Panc1 (cell line): Measurements from ENCODE around the gene MCEE. TPM values are rescaled to one million over a fixed set of nuclear protein-coding genes. Genes with fewer than 3 reads are reported as not detected.

ENCODE experiments used
- ATAC-seq: fragments of 200-7000 bp; cut with Tn5 transposase; 2 replicates; pipeline ENCODE4 v1.9.1; 2020; ENCODE audit warnings: mild to moderate bottlenecking, moderate library complexity
- BruUV-seq: library from RNA; stranded (reverse); fragments of 400-500 nt; replicated peaks from 2 replicates; lab custom pipeline; 2021; lab: Mats Ljungman, UMichigan
- CTCF ChIA-PET: fragments of 300-600 bp; sonication (Branson Sonifier 250); formaldehyde crosslinking; loops from one replicate; lab custom pipeline; 2022; ENCODE audit warnings: antibody characterized with exemption; lab: Charles Lee
- POLR2A ChIA-PET: fragments of 300-600 bp; sonication (Branson Sonifier 250); formaldehyde crosslinking; loops from one replicate; lab custom pipeline; 2022; ENCODE audit warnings: antibody characterized with exemption; lab: Charles Lee
- DNase-seq: peaks from one replicate; pipeline ENCODE4 v3.0.0-alpha.2; 2010; ENCODE audit warnings: low read depth, low spot score
- H3K27ac ChIP-seq: 2 replicates; pipeline ENCODE4 v1.5.1; 2011; ENCODE audit warnings: mild to moderate bottlenecking, low read length, inconsistent platforms
- H3K27me3 ChIP-seq: fragments of 200-500 bp; sonication (Bioruptor generic); 2 replicates; pipeline ENCODE4 v1.6.0; 2014; ENCODE audit warnings: low read length, inconsistent platforms; ENCODE audit not compliant: control insufficient read depth, insufficient read depth
- H3K36me3 ChIP-seq: fragments of 200-500 bp; sonication (Bioruptor generic); 2 replicates; pipeline ENCODE4 v1.5.1; 2014; ENCODE audit warnings: inconsistent platforms, mild to moderate bottlenecking, low read length, moderate library complexity; ENCODE audit not compliant: control insufficient read depth, insufficient read depth
- H3K4me1 ChIP-seq: 2 replicates; pipeline ENCODE4 v1.5.1; 2011; ENCODE audit warnings: inconsistent platforms, mild to moderate bottlenecking, low read length, moderate library complexity; ENCODE audit not compliant: control insufficient read depth, insufficient read depth
- H3K4me3 ChIP-seq, 2 experiments: 2 replicates each; pipeline ENCODE4 v1.5.1; 2011 to 2012; ENCODE audit warnings: low read depth in 2 of 2, low read length in 2 of 2, mild to moderate bottlenecking in 2 of 2, inconsistent platforms in 1 of 2, moderate library complexity in 1 of 2
- H3K9me3 ChIP-seq: fragments of 200-500 bp; sonication (Bioruptor generic); 2 replicates; pipeline ENCODE4 v1.5.1; 2014; ENCODE audit warnings: low read depth, mild to moderate bottlenecking, inconsistent platforms, low read length, moderate library complexity; ENCODE audit not compliant: control insufficient read depth, insufficient read depth
- POLR2AphosphoS5 ChIP-seq: IDR thresholded peaks from 2 replicates; pipeline ENCODE4 v1.6.1; 2012; ENCODE audit warnings: mild to moderate bottlenecking, low read depth, low read length, moderate library complexity
- SIN3A ChIP-seq: IDR thresholded peaks from 2 replicates; pipeline ENCODE4 v1.6.1; 2012; ENCODE audit warnings: low read depth, mild to moderate bottlenecking, low read length, moderate library complexity, borderline replicate concordance; ENCODE audit not compliant: insufficient read depth
- TCF7L2 ChIP-seq: IDR thresholded peaks from 2 replicates; pipeline ENCODE4 v1.6.1; 2011; ENCODE audit warnings: mild to moderate bottlenecking, low read depth, low read length, inconsistent platforms
- in situ Hi-C: cut with HindIII; loops from 2 replicates; pipeline ENCODE4 v1.10.0; 2016; ENCODE audit warnings: low sequenced_read_pairs, low pct_unique_long_range_greater_than_20kb
- intact Hi-C: fragments of 100-400 bp; cut with micrococcal nuclease; formaldehyde crosslinking; loops from one replicate; pipeline ENCODE4 v1.10.0; 2022; ENCODE audit not compliant: unreplicated experiment
- total RNA-seq: library from RNA; stranded (reverse); gene quantifications from one replicate; pipeline ENCODE4 v1.2.1, GENCODE V29; 2021; ENCODE audit not compliant: unreplicated experiment
- TF ChIP-seq, protein P1 (sequence below): fragments of 450-650 bp; IDR thresholded peaks from 2 replicates; pipeline ENCODE4 v1.5.1; 2017; ENCODE audit warnings: mild to moderate bottlenecking
- TF ChIP-seq, protein P2 (sequence below), 2 experiments: IDR thresholded peaks; 2 replicates each; pipeline ENCODE4 v1.6.1; 2011 to 2012; ENCODE audit warnings: low read depth in 2 of 2, control low read depth in 1 of 2, low read length in 1 of 2, mild to moderate bottlenecking in 1 of 2, moderate library complexity in 1 of 2; ENCODE audit not compliant: insufficient read depth in 1 of 2

The MCEE gene
- total RNA-seq, 1 experiment from 2014 or later, result 4.8 TPM

DNA sequence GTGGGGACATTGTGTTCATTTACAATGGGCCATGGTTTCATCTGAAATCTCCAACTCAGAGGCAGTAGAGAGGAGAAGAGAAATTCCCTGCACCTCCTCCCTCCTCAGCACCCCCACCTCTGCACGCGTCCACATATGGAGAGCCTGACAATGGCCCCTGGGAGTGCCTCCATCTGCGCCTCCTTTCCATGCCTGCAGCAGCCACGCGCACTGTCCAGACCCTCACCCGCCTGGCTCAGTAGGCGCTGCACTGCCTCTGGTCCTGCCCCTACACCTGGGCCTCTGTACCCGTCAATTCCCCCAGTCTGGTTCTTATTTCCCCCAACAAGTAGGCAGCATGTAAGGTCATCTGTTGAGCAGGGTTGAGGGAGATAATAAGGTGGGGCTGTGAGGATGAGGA lies 24.2 kb upstream of the MCEE start:
- Histone ChIP-seq H3K27ac (no peak overlapping the region), H3K4me1 (no peaks in the 10 kb centered on the region), H3K27me3 (peaks cover 2% of the 10 kb centered on the region; the same call in 1 of the 2 replicates), H3K4me3 (no peak overlapping the region), H3K36me3 (peaks cover 4% of the 10 kb centered on the region), H3K9me3 (no peaks in the 10 kb centered on the region)
- TF ChIP-seq, protein P1, sequence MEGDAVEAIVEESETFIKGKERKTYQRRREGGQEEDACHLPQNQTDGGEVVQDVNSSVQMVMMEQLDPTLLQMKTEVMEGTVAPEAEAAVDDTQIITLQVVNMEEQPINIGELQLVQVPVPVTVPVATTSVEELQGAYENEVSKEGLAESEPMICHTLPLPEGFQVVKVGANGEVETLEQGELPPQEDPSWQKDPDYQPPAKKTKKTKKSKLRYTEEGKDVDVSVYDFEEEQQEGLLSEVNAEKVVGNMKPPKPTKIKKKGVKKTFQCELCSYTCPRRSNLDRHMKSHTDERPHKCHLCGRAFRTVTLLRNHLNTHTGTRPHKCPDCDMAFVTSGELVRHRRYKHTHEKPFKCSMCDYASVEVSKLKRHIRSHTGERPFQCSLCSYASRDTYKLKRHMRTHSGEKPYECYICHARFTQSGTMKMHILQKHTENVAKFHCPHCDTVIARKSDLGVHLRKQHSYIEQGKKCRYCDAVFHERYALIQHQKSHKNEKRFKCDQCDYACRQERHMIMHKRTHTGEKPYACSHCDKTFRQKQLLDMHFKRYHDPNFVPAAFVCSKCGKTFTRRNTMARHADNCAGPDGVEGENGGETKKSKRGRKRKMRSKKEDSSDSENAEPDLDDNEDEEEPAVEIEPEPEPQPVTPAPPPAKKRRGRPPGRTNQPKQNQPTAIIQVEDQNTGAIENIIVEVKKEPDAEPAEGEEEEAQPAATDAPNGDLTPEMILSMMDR, result no peak
- no peak for TF ChIP-seq POLR2AphosphoS5
- TF ChIP-seq, protein P2, sequence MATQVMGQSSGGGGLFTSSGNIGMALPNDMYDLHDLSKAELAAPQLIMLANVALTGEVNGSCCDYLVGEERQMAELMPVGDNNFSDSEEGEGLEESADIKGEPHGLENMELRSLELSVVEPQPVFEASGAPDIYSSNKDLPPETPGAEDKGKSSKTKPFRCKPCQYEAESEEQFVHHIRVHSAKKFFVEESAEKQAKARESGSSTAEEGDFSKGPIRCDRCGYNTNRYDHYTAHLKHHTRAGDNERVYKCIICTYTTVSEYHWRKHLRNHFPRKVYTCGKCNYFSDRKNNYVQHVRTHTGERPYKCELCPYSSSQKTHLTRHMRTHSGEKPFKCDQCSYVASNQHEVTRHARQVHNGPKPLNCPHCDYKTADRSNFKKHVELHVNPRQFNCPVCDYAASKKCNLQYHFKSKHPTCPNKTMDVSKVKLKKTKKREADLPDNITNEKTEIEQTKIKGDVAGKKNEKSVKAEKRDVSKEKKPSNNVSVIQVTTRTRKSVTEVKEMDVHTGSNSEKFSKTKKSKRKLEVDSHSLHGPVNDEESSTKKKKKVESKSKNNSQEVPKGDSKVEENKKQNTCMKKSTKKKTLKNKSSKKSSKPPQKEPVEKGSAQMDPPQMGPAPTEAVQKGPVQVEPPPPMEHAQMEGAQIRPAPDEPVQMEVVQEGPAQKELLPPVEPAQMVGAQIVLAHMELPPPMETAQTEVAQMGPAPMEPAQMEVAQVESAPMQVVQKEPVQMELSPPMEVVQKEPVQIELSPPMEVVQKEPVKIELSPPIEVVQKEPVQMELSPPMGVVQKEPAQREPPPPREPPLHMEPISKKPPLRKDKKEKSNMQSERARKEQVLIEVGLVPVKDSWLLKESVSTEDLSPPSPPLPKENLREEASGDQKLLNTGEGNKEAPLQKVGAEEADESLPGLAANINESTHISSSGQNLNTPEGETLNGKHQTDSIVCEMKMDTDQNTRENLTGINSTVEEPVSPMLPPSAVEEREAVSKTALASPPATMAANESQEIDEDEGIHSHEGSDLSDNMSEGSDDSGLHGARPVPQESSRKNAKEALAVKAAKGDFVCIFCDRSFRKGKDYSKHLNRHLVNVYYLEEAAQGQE (IDR thresholded peaks at IDR 0.05; ENCODE audit: insufficient read depth in 1 of 2, low read depth in 2 of 2, low read length in 1 of 2), result no peak
- TF ChIP-seq SIN3A, result no peak
- no peak for TF ChIP-seq TCF7L2
- no peak for DNase-seq
- intact Hi-C loops (no loop called here), in situ Hi-C loops (no loop called here)
- ATAC-seq, result no peak
- ChIA-PET CTCF (no interaction called here), POLR2A (no interaction called here)
- BruUV-seq, result no TSS peak

GRCh38 chr2:71153585-71154224 lies 23.7 kb upstream of the MCEE start:
- intact Hi-C loops (no loop called here), in situ Hi-C loops (no loop called here)
- TF ChIP-seq TCF7L2, result no peak
- TF ChIP-seq, protein P1, result no peak
- TF ChIP-seq SIN3A, result no peak
- TF ChIP-seq POLR2AphosphoS5, result no peak
- TF ChIP-seq, protein P2 (IDR thresholded peaks at IDR 0.05; ENCODE audit: insufficient read depth in 1 of 2, low read depth in 2 of 2, low read length in 1 of 2), result no peak
- Histone ChIP-seq H3K36me3 (peaks cover 4% of the 10 kb centered on the region), H3K4me1 (no peaks in the 10 kb centered on the region), H3K27me3 (peaks cover 2% of the 10 kb centered on the region; the same call in 1 of the 2 replicates), H3K27ac (no peak overlapping the region), H3K4me3 (no peak overlapping the region), H3K9me3 (no peaks in the 10 kb centered on the region)
- POLR2A ChIA-PET, result no interaction called here
- CTCF ChIA-PET, result no interaction called here
- no TSS peak for BruUV-seq
- ATAC-seq, result no peak
- no peak for DNase-seq
